GM12801 (cell line): ENCODE measurements around the gene CCDC7.

Experiments used
- CTCF ChIP-seq: IDR thresholded peaks from one replicate; pipeline ENCODE4 v1.5.1; 2011; ENCODE audit warnings: control low read depth; ENCODE audit not compliant: insufficient read length; ENCODE audit errors: extremely low read depth

Gene CCDC7

DNA sequence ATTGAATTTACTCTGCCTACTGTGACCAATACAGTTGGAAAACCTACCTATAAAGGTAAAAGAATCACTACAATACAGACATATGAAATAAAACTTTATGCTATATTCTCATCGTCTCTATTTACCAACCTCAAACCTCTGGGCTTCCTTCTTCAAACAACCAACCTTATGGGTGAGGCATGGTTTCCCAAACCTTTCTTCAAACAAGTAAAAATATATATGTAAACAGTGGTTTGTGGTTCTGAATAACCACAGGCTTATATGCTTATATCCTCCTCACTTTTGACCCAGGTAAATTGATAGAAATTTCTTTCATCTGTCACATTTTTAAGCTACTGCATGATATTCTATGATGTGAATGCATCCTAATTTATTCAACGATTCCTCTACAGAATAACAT lies 408.5 kb downstream of the CCDC7 start:
- no peak for TF ChIP-seq CTCF

DNA sequence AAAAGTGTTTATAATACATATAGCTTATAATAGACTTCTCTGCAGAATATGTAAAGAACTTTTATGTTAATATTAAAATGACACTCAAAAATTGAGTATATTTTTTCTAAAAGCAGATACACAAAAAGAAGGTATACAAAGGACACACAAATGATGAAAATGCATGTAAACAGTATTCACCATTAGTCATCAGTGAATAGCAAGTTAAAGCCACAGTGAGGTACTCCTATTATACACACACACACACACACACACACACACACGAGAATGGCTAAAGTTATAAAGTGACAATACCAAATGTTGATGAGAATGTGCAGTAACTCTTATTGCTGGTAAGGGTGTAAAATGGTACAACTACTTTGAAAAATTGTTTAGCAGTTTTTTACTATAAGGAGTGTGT lies 419.2 kb downstream of the CCDC7 start:
- TF ChIP-seq CTCF, result no peak

GRCh38 chr10:32877915-32878314 lies 432.0 kb downstream of the CCDC7 start:
- no peak for TF ChIP-seq CTCF

GRCh38 chr10:32878646-32879045 lies 432.7 kb downstream of the CCDC7 start:
- no peak for TF ChIP-seq CTCF

DNA sequence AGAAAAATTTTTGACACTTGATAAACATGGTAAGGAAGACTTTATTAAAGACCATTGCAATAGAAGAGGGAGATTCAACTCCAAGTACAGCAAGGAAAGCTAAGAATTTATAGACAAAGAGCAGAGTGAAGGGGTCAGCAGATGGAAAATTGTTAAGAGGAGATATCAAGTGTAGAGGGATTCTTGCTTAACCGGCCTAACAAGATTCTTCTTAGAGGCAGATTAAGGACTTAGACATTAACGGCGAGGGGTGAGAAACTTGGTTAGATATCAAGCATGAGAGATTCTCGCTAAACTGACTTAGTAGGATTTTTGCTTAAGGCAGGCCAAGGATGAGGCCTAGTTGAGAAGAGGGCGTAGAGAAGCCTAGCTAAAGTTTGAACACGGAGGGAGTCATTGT lies 436.1 kb downstream of the CCDC7 start:
- no peak for TF ChIP-seq CTCF

DNA sequence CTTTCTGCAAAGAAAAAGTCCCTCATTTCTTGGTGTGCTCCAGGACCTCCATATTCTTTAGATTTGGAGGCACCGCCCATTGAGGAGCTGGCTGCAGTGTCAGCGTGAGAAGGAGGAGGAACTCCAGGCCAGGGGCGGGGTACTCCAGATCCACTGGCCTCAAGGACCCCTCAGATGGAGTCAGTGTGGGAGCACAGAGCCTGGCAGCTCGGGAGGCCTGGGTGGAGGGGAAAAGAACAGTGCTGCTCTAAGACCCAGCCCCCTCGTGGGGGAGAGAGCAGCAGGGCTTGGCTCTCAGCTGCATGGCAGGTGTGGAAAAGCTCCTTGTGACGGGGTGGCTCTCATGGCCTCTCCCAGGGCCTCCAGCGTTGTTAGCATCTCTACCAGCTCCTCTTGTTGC lies 441.5 kb downstream of the CCDC7 start:
- TF ChIP-seq CTCF, result no peak

DNA sequence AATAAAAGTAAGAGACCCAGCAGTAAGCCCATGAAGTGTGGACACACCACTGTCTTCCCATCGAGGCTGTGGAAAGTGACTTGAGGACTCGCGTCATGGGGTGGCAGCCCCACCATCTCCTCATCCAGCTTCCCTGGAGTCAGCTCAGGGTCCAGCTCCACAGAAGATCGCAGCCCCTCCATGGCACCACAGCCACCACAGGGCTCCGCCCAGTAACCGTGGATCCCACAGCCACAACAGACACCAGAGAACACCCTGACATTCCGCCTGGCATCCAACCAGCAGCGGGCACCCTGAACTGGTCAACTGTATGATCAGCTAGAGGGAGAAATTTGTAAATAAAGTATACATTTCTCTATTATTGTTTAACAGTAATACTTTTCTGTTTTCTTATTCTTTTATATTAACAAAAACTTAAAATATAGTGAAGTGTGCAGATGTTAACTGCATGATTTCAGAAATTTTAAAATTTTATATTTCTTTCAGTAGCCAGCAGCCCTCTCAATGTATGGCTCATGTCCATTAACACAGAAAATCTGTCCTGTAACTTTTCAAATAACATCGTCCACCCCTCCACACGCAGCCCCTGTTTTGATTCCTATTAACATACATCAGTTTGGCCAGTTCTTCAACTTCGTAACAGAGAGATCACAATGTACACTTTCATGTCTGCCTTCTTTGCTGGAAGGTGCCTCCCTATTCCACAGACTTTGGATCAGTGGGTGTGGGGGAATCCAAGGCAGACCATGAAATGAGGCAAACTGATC lies 442.4 kb downstream of the CCDC7 start:
- no peak for TF ChIP-seq CTCF
